ENCODE results near the gene PCGF1.
A peak's percentile ranks its signal among the peaks of the same experiment; 100 is the strongest.

Gene PCGF1

GRCh38 chr2:74507145-74507925, at the start of gene PCGF1:
Gene PCGF1, minus strand, starts transcription at chr2:74507695. Its CDS starts 27 bp downstream, at chr2:74507668.
- DNase-seq, result peak; percentile 74

GRCh38 chr2:74556831-74557370, 49.4 kb upstream of the PCGF1 start:
- DNase-seq, result no peak

DNA sequence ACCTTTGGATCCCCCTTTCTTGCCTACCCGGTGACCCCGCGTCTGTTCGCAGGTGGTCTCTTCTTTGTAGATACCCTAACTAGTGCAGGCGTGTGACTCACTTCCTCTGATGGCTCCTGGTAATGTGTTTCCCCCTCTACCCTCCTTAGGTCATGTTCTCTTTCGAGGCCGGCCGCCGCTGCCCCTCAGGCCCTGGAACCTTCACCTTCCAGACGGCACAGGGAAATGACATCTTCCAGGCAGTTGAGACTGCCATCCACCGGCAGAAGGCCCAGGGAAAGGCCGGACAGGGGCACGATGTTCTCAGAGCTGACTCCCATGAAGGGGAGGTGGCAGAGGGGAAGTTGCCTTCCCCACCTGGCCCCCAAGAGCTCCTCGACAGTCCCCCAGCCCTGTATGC, 48.7 kb upstream of the PCGF1 start:
- no peak for DNase-seq

DNA sequence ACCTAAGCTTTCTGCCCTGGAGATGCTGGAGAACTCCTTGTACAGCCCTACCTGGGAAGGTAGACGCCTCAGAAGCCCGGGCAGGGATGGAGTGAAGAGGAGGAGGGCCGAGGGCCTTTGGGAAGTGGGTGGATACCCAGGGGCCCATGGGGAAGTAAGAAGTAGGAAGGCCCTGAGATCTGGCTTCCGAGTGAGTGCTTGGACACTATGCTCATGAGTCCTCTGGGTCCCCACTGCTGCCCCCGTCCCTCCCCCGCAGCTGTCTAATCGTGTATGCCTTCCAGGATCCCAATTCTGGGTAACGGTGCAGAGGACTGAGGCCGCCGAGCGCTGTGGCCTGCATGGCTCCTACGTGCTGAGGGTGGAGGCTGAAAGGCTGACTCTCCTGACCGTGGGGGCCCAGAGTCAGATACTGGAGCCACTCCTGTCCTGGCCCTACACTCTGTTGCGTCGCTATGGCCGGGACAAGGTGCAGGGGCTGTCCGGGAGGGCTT, 48.2 kb upstream of the PCGF1 start:
- no peak for DNase-seq

DNA sequence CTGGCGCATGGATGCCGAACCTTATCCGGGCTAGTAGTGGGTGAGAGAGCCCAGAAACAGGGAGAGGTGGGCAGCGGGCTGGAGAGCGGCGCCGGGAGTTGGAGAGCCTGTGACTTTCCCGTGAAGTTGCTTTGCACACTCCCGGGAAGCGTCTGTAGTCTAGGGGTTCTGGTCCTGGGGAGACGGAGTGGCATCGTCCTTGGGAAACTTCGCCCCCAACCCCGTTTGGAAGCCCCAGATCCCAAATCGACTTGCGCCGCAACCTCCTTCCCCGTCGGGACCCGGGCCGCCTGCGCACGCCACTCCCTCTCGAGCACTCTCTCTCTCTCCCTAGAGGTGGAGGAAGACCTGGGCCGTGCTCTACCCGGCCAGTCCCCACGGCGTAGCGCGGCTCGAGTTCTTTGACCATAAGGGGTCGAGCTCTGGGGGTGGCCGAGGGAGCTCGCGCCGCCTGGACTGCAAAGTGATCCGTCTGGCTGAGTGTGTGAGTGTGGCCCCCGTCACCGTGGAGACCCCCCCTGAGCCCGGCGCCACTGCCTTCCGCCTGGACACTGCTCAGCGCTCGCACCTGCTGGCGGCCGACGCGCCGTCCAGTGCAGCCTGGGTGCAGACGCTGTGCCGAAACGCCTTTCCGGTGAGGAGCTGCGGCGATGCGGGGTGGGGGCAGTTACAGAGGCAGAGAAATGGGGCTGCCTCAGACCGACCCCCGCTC, 47.5 kb upstream of the PCGF1 start:
- DNase-seq, result no peak

DNA sequence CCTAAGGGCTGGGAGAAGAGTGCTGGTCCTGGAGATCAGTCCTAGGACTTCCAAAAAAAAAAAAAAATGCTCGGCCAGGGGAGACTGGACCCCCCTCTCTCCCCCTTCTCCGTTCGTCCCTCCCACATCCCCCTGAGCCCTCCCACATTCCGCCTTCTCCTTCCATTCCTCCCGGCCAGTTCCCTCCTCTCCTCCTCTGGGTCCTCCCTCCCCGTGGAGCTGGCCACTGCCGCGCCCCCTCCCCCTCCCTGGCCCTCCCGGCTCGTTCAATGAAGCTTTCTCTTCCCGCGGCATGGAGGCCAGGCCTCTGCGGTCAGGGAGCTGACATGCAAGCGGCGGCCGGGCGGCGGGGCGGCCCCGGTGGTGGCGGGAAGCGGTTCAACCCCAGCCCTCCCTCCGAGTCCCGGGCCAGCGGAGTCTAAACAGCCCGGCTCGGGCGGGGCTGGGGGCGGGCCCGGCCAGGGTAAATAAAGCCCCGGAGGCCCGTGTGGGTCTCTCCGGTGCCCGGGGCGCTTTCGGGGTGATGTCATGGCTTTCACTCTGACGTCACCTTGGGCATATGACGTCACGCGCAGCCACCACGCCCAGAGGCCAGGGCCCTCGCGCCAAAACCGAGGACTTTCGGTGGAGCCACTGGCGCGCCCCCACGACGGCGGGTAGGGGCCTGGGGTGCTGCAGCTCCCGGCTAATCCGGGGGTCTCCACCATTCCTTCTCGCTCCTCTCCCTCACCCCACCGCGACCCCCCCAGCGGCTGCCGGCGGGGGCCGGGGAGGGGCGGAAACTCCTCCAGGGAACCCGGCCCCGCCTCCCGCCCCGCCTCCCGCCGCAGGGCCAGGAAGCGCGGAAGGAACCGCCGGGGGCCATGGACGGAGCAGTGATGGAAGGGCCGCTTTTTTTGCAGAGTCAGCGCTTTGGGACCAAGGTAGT, 46.7 kb upstream of the PCGF1 start, which contains the start of the genes DOK1 and LOXL3:
DOK1 (plus strand) TSS at position 829 of the 928 bp plus-strand sequence; CDS start at position 864, 35 bp downstream.
LOXL3 (minus strand) TSS at position 51 of the 928 bp plus-strand sequence. CDS start 1,308 bp downstream, outside the sequence.
- no peak for DNase-seq

GRCh38 chr2:74552914-74553811, 45.7 kb upstream of the PCGF1 start:
- DNase-seq, result no peak

GRCh38 chr2:74551942-74552913, 44.7 kb upstream of the PCGF1 start:
- no peak for DNase-seq

GRCh38 chr2:74551530-74551929, 44.0 kb upstream of the PCGF1 start:
- no peak for DNase-seq

DNA sequence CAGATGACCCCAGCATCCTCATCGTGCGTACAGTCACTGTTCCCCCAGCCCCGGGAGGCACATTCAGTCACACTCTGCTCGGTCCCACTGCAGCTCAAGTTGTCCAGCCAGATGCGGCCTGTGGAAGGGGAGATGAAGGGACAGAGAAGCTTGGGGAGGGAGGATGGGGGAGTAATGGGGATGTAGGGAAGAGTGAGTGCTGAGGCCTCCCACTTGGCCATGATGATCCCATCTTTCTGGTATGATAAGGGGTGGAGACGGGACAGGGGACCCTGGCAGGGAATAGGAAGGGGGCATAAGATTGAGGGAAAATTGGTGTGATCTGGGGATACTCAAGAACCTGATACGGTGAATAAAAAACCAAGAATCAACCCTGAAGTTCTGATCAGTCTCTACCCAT, 42.7 kb upstream of the PCGF1 start:
- no peak for DNase-seq

GRCh38 chr2:74548900-74549826, 41.7 kb upstream of the PCGF1 start:
- DNase-seq, result no peak

DNA sequence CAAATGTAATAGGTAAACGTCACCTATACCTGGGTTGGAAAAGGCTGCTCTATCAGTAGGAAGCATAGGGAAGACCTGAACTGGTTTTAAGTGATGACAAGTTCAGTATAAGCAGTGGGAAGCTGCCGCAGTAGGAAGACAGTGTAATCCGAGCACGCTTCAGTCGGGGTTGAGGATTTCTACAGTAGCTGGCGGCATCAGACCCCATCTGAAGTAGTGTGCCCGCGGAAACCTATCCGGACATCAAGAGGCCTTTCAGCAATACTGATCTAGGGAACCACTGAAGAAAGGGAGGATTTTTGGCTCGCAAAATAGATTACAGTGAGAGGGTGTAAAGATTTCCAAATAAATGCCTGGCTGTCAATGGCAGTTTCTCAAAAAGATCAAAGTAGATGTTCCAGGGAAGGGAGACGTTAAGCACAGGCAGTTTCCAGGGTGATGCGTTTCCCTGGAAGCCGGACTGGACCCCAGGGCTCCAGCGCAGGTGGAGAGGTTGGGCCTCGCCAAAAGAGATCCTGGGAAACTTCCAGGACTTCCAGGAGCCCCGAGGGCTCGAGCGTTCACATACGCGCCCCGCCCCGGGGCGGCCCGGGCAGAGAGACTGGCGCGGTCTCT, 40.9 kb upstream of the PCGF1 start:
- DNase-seq, result no peak

DNA sequence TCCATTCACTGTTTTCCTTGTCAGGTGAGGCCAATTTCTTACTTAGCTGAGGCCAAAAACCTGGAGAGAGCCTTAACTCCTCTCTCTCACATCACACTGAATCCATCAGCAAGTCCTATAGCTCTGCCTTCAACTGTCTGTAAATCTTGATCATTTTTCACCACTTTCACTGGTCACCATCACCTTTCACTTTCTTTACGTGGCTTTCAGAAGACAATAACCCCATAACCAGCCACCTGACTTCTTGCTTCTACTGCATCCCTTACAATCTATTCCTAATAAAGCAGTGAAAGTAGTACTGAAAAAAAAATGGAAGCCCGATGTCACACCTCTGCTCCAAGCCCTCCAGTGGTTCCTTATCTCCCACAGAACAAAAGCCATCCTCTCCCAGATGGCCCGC, 38.5 kb upstream of the PCGF1 start:
- no peak for DNase-seq

DNA sequence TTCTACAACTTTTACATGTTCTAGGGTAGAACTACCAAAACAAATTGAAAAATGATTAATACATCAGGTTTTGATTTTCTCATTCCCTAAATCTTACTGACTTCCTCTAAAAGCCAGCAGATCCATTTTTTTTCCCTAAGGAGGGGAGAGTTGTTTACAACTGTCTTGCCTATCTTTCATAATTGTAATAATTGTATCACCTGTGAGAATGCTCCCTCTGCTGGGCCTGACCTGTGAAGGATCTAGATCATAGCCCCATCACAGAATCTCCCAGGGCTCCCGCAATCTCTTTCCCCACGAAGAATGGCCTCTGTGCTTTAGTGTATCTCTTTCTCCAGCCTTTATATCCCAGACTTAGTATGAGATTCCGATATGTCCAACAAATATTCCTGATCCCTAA, 37.1 kb upstream of the PCGF1 start:
- no peak for DNase-seq

GRCh38 chr2:74542978-74543377, 35.5 kb upstream of the PCGF1 start:
- DNase-seq, result no peak

DNA sequence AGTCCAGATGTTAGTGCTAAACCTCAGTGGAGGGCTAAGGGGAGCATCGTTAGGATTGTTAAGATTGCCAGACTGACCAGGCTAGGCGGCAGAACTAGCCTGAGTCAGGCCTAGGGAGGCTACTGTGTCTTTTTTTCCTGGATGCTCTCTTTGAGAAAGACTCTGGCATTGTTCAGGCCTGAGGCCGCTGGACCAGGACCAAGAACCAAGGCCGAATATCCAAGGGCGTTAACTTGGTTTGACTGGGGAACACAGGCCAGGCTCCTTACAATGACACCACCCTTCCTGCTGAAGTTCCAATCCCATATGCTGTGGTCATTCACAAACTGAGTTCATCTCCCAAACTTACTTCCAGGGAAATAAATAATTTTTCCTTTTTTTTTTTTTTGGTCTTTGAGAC, 32.8 kb upstream of the PCGF1 start:
- DNase-seq, result no peak

- DNase-seq, result no peak
These were observed 31.4 kb upstream of the PCGF1 start for GRCh38 chr2:74538881-74539339.

- DNase-seq, result no peak
These were observed 29.6 kb upstream of the PCGF1 start for GRCh38 chr2:74537140-74537539.
